Measurements from ENCODE around the gene TENM4.

Gene TENM4

GRCh38 chr11:79471071-79471844 lies 30.4 kb upstream of the TENM4 start:
- TF ChIP-seq, protein P1, sequence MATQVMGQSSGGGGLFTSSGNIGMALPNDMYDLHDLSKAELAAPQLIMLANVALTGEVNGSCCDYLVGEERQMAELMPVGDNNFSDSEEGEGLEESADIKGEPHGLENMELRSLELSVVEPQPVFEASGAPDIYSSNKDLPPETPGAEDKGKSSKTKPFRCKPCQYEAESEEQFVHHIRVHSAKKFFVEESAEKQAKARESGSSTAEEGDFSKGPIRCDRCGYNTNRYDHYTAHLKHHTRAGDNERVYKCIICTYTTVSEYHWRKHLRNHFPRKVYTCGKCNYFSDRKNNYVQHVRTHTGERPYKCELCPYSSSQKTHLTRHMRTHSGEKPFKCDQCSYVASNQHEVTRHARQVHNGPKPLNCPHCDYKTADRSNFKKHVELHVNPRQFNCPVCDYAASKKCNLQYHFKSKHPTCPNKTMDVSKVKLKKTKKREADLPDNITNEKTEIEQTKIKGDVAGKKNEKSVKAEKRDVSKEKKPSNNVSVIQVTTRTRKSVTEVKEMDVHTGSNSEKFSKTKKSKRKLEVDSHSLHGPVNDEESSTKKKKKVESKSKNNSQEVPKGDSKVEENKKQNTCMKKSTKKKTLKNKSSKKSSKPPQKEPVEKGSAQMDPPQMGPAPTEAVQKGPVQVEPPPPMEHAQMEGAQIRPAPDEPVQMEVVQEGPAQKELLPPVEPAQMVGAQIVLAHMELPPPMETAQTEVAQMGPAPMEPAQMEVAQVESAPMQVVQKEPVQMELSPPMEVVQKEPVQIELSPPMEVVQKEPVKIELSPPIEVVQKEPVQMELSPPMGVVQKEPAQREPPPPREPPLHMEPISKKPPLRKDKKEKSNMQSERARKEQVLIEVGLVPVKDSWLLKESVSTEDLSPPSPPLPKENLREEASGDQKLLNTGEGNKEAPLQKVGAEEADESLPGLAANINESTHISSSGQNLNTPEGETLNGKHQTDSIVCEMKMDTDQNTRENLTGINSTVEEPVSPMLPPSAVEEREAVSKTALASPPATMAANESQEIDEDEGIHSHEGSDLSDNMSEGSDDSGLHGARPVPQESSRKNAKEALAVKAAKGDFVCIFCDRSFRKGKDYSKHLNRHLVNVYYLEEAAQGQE (IDR thresholded peaks at IDR 0.05; ENCODE audit: insufficient read depth in 1 of 2, low read depth in 2 of 2, low read length in 2 of 2): no peak
- TF ChIP-seq POLR2AphosphoS5 (IDR thresholded peaks at IDR 0.05; ENCODE audit: low read depth, low read length): no peak
- TF ChIP-seq TAF1 (IDR thresholded peaks at IDR 0.05; ENCODE audit: borderline replicate concordance, insufficient read depth, low read length): no peak
- TF ChIP-seq SIN3A (IDR thresholded peaks at IDR 0.05; ENCODE audit: borderline replicate concordance, insufficient read depth, low read length): no peak
- no peak for TF ChIP-seq FOXP2 (optimal IDR thresholded peaks at IDR 0.05; ENCODE audit: borderline replicate concordance, extremely low read depth, extremely low read length, insufficient read depth)

DNA sequence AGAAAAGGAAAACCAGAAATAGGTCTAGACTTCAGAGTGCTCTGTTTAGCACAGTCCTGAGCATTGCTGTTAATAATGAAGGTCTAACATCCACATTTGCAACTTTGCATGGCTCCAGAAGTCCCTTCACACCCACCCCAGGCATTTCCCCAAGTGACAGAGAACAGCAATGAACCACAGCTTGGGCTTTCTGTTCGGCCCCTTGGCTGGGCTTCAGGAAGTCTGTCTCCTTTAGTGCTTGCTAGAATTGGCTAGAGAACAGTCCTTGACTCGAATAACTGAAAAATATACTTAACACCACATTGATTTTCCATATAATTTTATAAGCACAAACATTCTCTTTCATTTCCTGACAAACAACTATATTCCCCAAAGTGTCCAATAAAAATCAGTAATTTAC lies 29.3 kb upstream of the TENM4 start:
- TF ChIP-seq SIN3A (IDR thresholded peaks at IDR 0.05; ENCODE audit: borderline replicate concordance, insufficient read depth, low read length) (no peak), FOXP2 (optimal IDR thresholded peaks at IDR 0.05; ENCODE audit: borderline replicate concordance, extremely low read depth, extremely low read length, insufficient read depth) (no peak), POLR2AphosphoS5 (IDR thresholded peaks at IDR 0.05; ENCODE audit: low read depth, low read length) (no peak), TAF1 (IDR thresholded peaks at IDR 0.05; ENCODE audit: borderline replicate concordance, insufficient read depth, low read length) (no peak)
- TF ChIP-seq, protein P1 (IDR thresholded peaks at IDR 0.05; ENCODE audit: insufficient read depth in 1 of 2, low read depth in 2 of 2, low read length in 2 of 2): no peak

DNA sequence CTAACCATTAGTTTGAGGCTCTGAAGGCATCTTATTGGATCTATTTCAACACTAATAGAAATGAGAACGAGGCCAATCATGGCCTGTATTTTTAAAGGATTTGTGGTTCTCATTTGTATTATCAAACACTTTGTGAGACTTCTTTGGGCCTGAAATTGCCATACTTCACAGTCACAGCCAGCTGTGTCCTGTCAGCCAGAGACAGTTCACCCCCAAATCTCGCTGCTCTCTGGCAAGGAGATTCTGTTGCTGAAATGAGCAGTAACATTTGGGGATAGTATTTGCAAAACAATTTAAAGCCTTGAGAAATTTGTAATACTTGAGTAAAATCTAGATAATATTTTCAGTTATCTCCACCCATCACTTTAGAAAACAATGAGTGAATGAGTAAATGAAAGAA lies 26.9 kb upstream of the TENM4 start:
- TF ChIP-seq SIN3A (IDR thresholded peaks at IDR 0.05; ENCODE audit: borderline replicate concordance, insufficient read depth, low read length): no peak
- no peak for TF ChIP-seq FOXP2 (optimal IDR thresholded peaks at IDR 0.05; ENCODE audit: borderline replicate concordance, extremely low read depth, extremely low read length, insufficient read depth)
- TF ChIP-seq TAF1 (IDR thresholded peaks at IDR 0.05; ENCODE audit: borderline replicate concordance, insufficient read depth, low read length): no peak
- no peak for TF ChIP-seq POLR2AphosphoS5 (IDR thresholded peaks at IDR 0.05; ENCODE audit: low read depth, low read length)
- TF ChIP-seq, protein P1 (IDR thresholded peaks at IDR 0.05; ENCODE audit: insufficient read depth in 1 of 2, low read depth in 2 of 2, low read length in 2 of 2): no peak

- TF ChIP-seq TAF1 (IDR thresholded peaks at IDR 0.05; ENCODE audit: borderline replicate concordance, insufficient read depth, low read length): no peak
- no peak for TF ChIP-seq FOXP2 (optimal IDR thresholded peaks at IDR 0.05; ENCODE audit: borderline replicate concordance, extremely low read depth, extremely low read length, insufficient read depth)
- TF ChIP-seq, protein P1 (IDR thresholded peaks at IDR 0.05; ENCODE audit: insufficient read depth in 1 of 2, low read depth in 2 of 2, low read length in 2 of 2): no peak
Observed at GRCh38 chr11:79466411-79466810, 25.6 kb upstream of the TENM4 start.
